SK-N-SH (cell line): ENCODE measurements around the gene TEAD4. TPM values are rescaled to one million over a fixed set of nuclear protein-coding genes. Genes with fewer than 3 reads are reported as not detected.

Source experiments
- CTCF ChIA-PET: fragments of 300-600, 350-600 bp; formaldehyde crosslinking; extraction: SDS; loops from one replicate; lab custom pipeline; 2021; lab: Yijun Ruan, JAX
- POLR2A ChIA-PET: fragments of 350-600 bp; sonication (Branson Sonifier 250); formaldehyde crosslinking; extraction: SDS; loops from one replicate; lab custom pipeline; 2020; ENCODE audit warnings: antibody characterized with exemption, inconsistent platforms; lab: Yijun Ruan, JAX
- DNase-seq: peaks from one replicate; pipeline ENCODE4 v3.0.0; 2012
- H2AFZ ChIP-seq: fragments of 200-600 bp; sonication (generic); 2 replicates; pipeline ENCODE4 v1.8.1; 2016; ENCODE audit warnings: antibody characterized with exemption, mild to moderate bottlenecking, low read depth
- H3F3A ChIP-seq: fragments of 200-600 bp; sonication (generic); replicated peaks from 2 replicates; pipeline ENCODE3; 2016; ENCODE audit warnings: antibody characterized with exemption, mild to moderate bottlenecking; ENCODE audit not compliant: insufficient read depth
- H3K27ac ChIP-seq, 2 experiments: fragments of 200-500 bp in 1 of 2; fragments of 200-600 bp in 1 of 2; sonication (Bioruptor generic) in 1 of 2; sonication (generic), shearing (Covaris generic) in 1 of 2; 2 replicates each; pipeline versions ENCODE4 v1.5.1 to v1.6.1; 2014 to 2016; ENCODE audit warnings: low read depth in 2 of 2, inconsistent platforms in 1 of 2, low read length in 1 of 2, mild to moderate bottlenecking in 1 of 2, mixed read lengths in 1 of 2
- H3K27me3 ChIP-seq: fragments of 200-600 bp; sonication (generic), shearing (Covaris generic); 2 replicates; pipeline ENCODE4 v1.6.1; 2016; ENCODE audit warnings: mixed run types; ENCODE audit not compliant: insufficient read depth
- H3K36me3 ChIP-seq, 2 experiments: fragments of 200-500 bp in 1 of 2; fragments of 200-600 bp in 1 of 2; sonication (Bioruptor generic) in 1 of 2; sonication (generic) in 1 of 2; replicated peaks in 1 of 2; 2 replicates each; pipeline versions ENCODE3 to v1.5.1; 2014 to 2016; ENCODE audit warnings: low read length in 1 of 2, mild to moderate bottlenecking in 1 of 2; ENCODE audit not compliant: insufficient read depth in 2 of 2, control insufficient read depth in 1 of 2
- H3K4me1 ChIP-seq, 2 experiments: fragments of 200-500 bp in 1 of 2; fragments of 200-600 bp in 1 of 2; sonication (Bioruptor generic) in 1 of 2; sonication (generic), shearing (Covaris generic) in 1 of 2; 2 replicates each; pipeline versions ENCODE4 v1.5.1 to v1.6.1; 2014 to 2016; ENCODE audit warnings: low read depth in 1 of 2, low read length in 1 of 2, mixed run types in 1 of 2; ENCODE audit not compliant: insufficient read depth in 2 of 2, control insufficient read depth in 1 of 2
- H3K4me2 ChIP-seq: fragments of 200-600 bp; sonication (generic), shearing (Covaris generic); 2 replicates; pipeline ENCODE4 v1.6.1; 2017; ENCODE audit warnings: mixed run types
- H3K4me3 ChIP-seq, 2 experiments: fragments of 200-500 bp in 1 of 2; fragments of 200-600 bp in 1 of 2; sonication (Bioruptor generic) in 1 of 2; sonication (generic), shearing (Covaris generic) in 1 of 2; 2 replicates each; pipeline versions ENCODE4 v1.5.1 to v1.8.1; 2014 to 2016; ENCODE audit warnings: low read depth in 2 of 2, inconsistent platforms in 1 of 2, low read length in 1 of 2, mild to moderate bottlenecking in 1 of 2, mixed read lengths in 1 of 2, moderate library complexity in 1 of 2
- H3K79me2 ChIP-seq: fragments of 200-600 bp; sonication (generic); 2 replicates; pipeline ENCODE4 v1.8.1; 2017; ENCODE audit warnings: mild to moderate bottlenecking; ENCODE audit not compliant: insufficient read depth
- H3K9ac ChIP-seq: fragments of 200-600 bp; sonication (generic); 2 replicates; pipeline ENCODE4 v1.6.1; 2017; ENCODE audit warnings: mixed run types
- H3K9me2 ChIP-seq: fragments of 200-600 bp; sonication (generic); 2 replicates; pipeline ENCODE4 v1.6.1; 2017; ENCODE audit warnings: mixed run types
- H3K9me3 ChIP-seq: fragments of 200-600 bp; sonication (generic); 2 replicates; pipeline ENCODE4 v1.6.1; 2017; ENCODE audit warnings: mixed run types, mild to moderate bottlenecking, moderate library complexity
- H4K20me1 ChIP-seq: fragments of 200-600 bp; sonication (generic); 2 replicates; pipeline ENCODE4 v1.6.1; 2017; ENCODE audit warnings: mild to moderate bottlenecking, mixed run types; ENCODE audit not compliant: insufficient read depth
- CHD2 ChIP-seq: fragments of 150-350 bp; IDR thresholded peaks from 2 replicates; pipeline ENCODE4 v1.6.1; 2018; ENCODE audit warnings: low read length; ENCODE audit not compliant: partially characterized antibody
- CTCF ChIP-seq: fragments of 200-600 bp; sonication (generic); IDR thresholded peaks from 2 replicates; pipeline ENCODE4 v1.6.1; 2017; ENCODE audit warnings: antibody characterized with exemption, mild to moderate bottlenecking, moderate library complexity
- ELF1 ChIP-seq: IDR thresholded peaks from 2 replicates; pipeline ENCODE4 v1.4.0; 2012
- EP300 ChIP-seq, 2 experiments: IDR thresholded peaks; 2 replicates each; pipeline versions ENCODE4 v1.4.0 to v1.6.1; 2012; ENCODE audit warnings: borderline replicate concordance in 1 of 2, low read depth in 1 of 2, low read length in 1 of 2
- EZH2phosphoT487 ChIP-seq: fragments of 200-600 bp; sonication (generic); IDR thresholded peaks from 2 replicates; pipeline ENCODE4 v1.6.1; 2017; ENCODE audit warnings: low read depth, mixed run types, mild to moderate bottlenecking, antibody characterized with exemption, moderate library complexity, borderline replicate concordance
- FOXJ3 ChIP-seq: sonication (generic); formaldehyde crosslinking; IDR thresholded peaks from 2 replicates; pipeline ENCODE4 v1.5.1; 2020; ENCODE audit warnings: mild to moderate bottlenecking, missing genetic modification reagents
- GABPA ChIP-seq: IDR thresholded peaks from 2 replicates; pipeline ENCODE4 v1.4.0; 2012; ENCODE audit warnings: low read depth, mild to moderate bottlenecking
- IRF3 ChIP-seq: fragments of 150-350 bp; IDR thresholded peaks from 2 replicates; pipeline ENCODE4 v1.6.1; 2016; ENCODE audit warnings: mild to moderate bottlenecking, low read depth, low read length
- MAX ChIP-seq: IDR thresholded peaks from 2 replicates; pipeline ENCODE4 v1.4.0; 2012; ENCODE audit warnings: low read depth
- MXI1 ChIP-seq: IDR thresholded peaks from 2 replicates; pipeline ENCODE4 v1.6.1; 2012; ENCODE audit warnings: mild to moderate bottlenecking, low read depth, low read length, improper control_type of control experiment
- NRF1 ChIP-seq: IDR thresholded peaks from 2 replicates; pipeline ENCODE4 v1.6.1; 2012; ENCODE audit warnings: low read depth, mild to moderate bottlenecking, low read length
- PBX3 ChIP-seq: IDR thresholded peaks from 2 replicates; pipeline ENCODE4; 2012
- POLR2AphosphoS5 ChIP-seq: IDR thresholded peaks from 2 replicates; pipeline ENCODE4 v1.6.1; 2012; ENCODE audit warnings: low read depth, low read length
- RCOR1 ChIP-seq: fragments of 150-350 bp; IDR thresholded peaks from 2 replicates; pipeline ENCODE4 v1.6.1; 2017; ENCODE audit warnings: antibody characterized with exemption, low read length
- RFX5 ChIP-seq: IDR thresholded peaks from 2 replicates; pipeline ENCODE4 v1.6.1; 2012; ENCODE audit warnings: mild to moderate bottlenecking, improper control_type of control experiment, low read length
- SIN3A ChIP-seq: IDR thresholded peaks from 2 replicates; pipeline ENCODE4 v1.6.1; 2012; ENCODE audit warnings: low read depth, mild to moderate bottlenecking, low read length, moderate library complexity, borderline replicate concordance
- TAF1 ChIP-seq: IDR thresholded peaks from 2 replicates; pipeline ENCODE4 v1.6.1; 2012; ENCODE audit warnings: low read depth, mild to moderate bottlenecking, low read length, moderate library complexity, borderline replicate concordance
- TCF12 ChIP-seq: IDR thresholded peaks from 2 replicates; pipeline ENCODE4 v1.4.0; 2012
- WGBS: methylation state at CpG from one replicate; pipeline ENCODE4 v1.1.6; 2017; ENCODE audit warnings: low lambda C conversion rate; 5-methylcytosine and 5-hydroxymethylcytosine counted together
- polyA plus RNA-seq, 3 experiments: library from polyadenylated mRNA; depleted of rRNA; stranded (reverse); fragments of >200 nt; gene quantifications; 2 replicates each; pipeline ENCODE4 v1.2.3, GENCODE V29; 2012
- TF ChIP-seq, protein P1 (sequence below): IDR thresholded peaks from 2 replicates; pipeline ENCODE4 v1.4.0; 2012; ENCODE audit warnings: low read depth, borderline replicate concordance
- TF ChIP-seq, protein P2 (sequence below): fragments of 150-350 bp; IDR thresholded peaks from 2 replicates; pipeline ENCODE4 v1.6.1; 2017; ENCODE audit warnings: antibody characterized with exemption, low read length, low read depth, borderline replicate concordance

The TEAD4 gene
- polyA plus RNA-seq, 1 of the 3 experiments (the other 2 are of a cell fraction) = 27.1 TPM

DNA sequence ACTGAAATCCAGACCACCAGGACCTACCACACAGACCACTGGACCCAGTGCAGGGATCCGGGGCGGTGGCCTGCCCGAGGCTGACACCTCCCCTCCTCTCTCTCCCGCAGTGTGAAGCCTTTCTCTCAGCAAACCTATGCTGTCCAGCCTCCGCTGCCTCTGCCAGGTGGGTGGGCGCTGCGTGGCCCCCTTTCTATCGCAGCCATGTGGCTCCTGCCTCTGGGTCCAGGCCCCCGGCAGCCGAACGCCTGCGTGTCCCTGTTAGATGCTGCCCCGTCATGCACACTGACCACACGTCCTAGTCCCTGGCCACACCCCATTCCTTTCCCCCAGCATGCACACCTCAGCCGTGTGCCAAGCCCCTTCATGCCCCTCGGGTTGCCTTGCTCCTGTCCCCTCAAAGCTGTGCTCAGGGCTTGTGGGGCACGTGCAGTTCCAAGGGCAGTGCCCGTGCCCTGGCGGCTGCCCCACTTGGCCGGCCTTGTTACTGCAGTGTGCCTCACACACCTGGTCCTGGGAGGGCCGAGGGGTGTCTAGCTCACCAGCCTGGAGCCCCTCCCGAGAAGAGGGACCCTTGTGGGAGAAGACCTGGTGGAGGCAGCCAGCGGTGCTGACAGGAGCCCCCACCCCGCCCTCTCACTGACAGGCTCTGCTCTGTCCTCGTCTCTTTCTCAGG, 59.9 kb downstream of the TEAD4 start:
- Histone ChIP-seq H3K9me2 (no peaks in the 10 kb centered on the region), H3K27me3 (no peaks in the 10 kb centered on the region), H3K9ac (no peak overlapping the region), H3K9me3 (no peaks in the 10 kb centered on the region), H3K4me1 (no peaks in the 10 kb centered on the region), H3F3A (no peaks in the 10 kb centered on the region), H3K36me3 (peaks cover 5 to 23% of the 10 kb centered on the region in 2 experiments), H3K27ac (no peak overlapping the region), H2AFZ (no peak overlapping the region), H3K4me2 (no peak overlapping the region), H4K20me1 (no peaks in the 10 kb centered on the region), H3K79me2 (no peaks in the 10 kb centered on the region), H3K4me3 (no peak overlapping the region)
- 87% methylated on average over 15 of the region's 25 CpGs for WGBS
- no peak for DNase-seq
- POLR2A ChIA-PET = no interaction called here
- CTCF ChIA-PET = interaction anchor here (0.6 to 2.9 kb wide), 4 partner anchors 14 to 134 kb away, joined by 3 to 12 read pairs (median 7); no protein-coding TSS in a partner anchor
- TF ChIP-seq PBX3 (no peak), NRF1 (no peak), FOXJ3 (no peak), POLR2AphosphoS5 (no peak), EP300 (IDR thresholded peaks at IDR 0.05; ENCODE audit: borderline replicate concordance in 1 of 2, low read depth in 1 of 2, low read length in 1 of 2) (no peak), MAX (no peak)
- TF ChIP-seq, protein P1, sequence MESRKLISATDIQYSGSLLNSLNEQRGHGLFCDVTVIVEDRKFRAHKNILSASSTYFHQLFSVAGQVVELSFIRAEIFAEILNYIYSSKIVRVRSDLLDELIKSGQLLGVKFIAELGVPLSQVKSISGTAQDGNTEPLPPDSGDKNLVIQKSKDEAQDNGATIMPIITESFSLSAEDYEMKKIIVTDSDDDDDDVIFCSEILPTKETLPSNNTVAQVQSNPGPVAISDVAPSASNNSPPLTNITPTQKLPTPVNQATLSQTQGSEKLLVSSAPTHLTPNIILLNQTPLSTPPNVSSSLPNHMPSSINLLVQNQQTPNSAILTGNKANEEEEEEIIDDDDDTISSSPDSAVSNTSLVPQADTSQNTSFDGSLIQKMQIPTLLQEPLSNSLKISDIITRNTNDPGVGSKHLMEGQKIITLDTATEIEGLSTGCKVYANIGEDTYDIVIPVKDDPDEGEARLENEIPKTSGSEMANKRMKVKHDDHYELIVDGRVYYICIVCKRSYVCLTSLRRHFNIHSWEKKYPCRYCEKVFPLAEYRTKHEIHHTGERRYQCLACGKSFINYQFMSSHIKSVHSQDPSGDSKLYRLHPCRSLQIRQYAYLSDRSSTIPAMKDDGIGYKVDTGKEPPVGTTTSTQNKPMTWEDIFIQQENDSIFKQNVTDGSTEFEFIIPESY = no peak

DNA sequence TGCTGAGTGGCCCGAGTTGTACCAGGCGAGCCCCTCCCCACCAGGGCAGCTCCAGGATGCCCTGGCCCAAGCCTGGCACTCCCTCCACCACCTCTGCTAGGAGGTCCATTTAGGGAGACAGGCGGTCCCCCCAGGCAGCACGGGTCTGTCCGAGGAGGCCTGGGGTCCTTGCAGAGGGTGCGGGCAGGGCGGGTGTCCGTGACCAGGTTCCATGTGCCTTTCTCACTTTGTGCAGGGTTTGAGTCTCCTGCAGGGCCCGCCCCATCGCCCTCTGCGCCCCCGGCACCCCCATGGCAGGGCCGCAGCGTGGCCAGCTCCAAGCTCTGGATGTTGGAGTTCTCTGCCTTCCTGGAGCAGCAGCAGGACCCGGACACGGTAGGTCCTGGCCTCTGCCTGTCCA, 61.2 kb downstream of the TEAD4 start:
- H3K36me3 ChIP-seq = peaks cover 8 to 23% of the 10 kb centered on the region in 2 experiments
- H3K4me3 ChIP-seq = no peak overlapping the region
- H2AFZ ChIP-seq = no peak overlapping the region
- no peaks in the 10 kb centered on the region for H3K4me1 ChIP-seq
- no peaks in the 10 kb centered on the region for H4K20me1 ChIP-seq
- H3K9me3 ChIP-seq = no peaks in the 10 kb centered on the region
- POLR2A ChIA-PET = no interaction called here
- no peaks in the 10 kb centered on the region for H3K9me2 ChIP-seq
- no peaks in the 10 kb centered on the region for H3K27me3 ChIP-seq
- 98% methylated on average over 5 of the region's 16 CpGs for WGBS
- H3K4me2 ChIP-seq = no peak overlapping the region
- CTCF ChIA-PET = interaction anchor here (0.7 to 2.9 kb wide), 4 partner anchors 14 to 162 kb away, joined by 3 to 12 read pairs (median 7); no protein-coding TSS in a partner anchor
- no peak for DNase-seq
- H3F3A ChIP-seq = no peaks in the 10 kb centered on the region
- H3K79me2 ChIP-seq = no peaks in the 10 kb centered on the region
- H3K9ac ChIP-seq = no peak overlapping the region
- no peak overlapping the region for H3K27ac ChIP-seq
- no peak for TF ChIP-seq TCF12
- no peak for TF ChIP-seq SIN3A
- no peak for TF ChIP-seq MXI1
- no peak for TF ChIP-seq TAF1
- TF ChIP-seq CHD2 = no peak
- TF ChIP-seq POLR2AphosphoS5 = no peak
- no peak for TF ChIP-seq IRF3
- TF ChIP-seq ELF1 = no peak
- no peak for TF ChIP-seq RCOR1
- TF ChIP-seq GABPA = no peak
- no peak for TF ChIP-seq CTCF
- TF ChIP-seq, protein P2, sequence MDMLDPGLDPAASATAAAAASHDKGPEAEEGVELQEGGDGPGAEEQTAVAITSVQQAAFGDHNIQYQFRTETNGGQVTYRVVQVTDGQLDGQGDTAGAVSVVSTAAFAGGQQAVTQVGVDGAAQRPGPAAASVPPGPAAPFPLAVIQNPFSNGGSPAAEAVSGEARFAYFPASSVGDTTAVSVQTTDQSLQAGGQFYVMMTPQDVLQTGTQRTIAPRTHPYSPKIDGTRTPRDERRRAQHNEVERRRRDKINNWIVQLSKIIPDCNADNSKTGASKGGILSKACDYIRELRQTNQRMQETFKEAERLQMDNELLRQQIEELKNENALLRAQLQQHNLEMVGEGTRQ = no peak
- no peak for TF ChIP-seq FOXJ3
- TF ChIP-seq RFX5 = no peak
- no peak for TF ChIP-seq EZH2phosphoT487
